Right lobe of liver (tissue), 6 donors: ENCODE data around the gene YKT6. TPM values are rescaled to one million over a fixed set of nuclear protein-coding genes. Genes with fewer than 3 reads are reported as not detected.

ENCODE experiments used
- ATAC-seq, 4 donors: fragments of 200-7000 bp; cut with Tn5 transposase; one replicate each; pipeline ENCODE4 v1.9.1; 2020; ENCODE audit warnings: mild to moderate bottlenecking in 4 of 4, moderate library complexity in 4 of 4
- DNase-seq, 3 donors: peaks; one replicate each; pipeline ENCODE4 v3.0.0-alpha.2; 2020
- H3K27ac ChIP-seq, 3 donors: fragments of 200-600 bp; one replicate each; pipeline ENCODE4 v1.8.0; 2022
- H3K27me3 ChIP-seq, 2 donors: fragments of 200-600 bp; one replicate each; pipeline ENCODE4 v1.8.0; 2022
- H3K36me3 ChIP-seq, 4 donors: fragments of 200-600 bp; sonication (generic) in 1 of 4; one replicate each; pipeline versions ENCODE4 v1.5.1 to v1.8.0; 2017 to 2022; ENCODE audit warnings: control low read depth in 1 of 4
- H3K4me1 ChIP-seq, 4 donors: fragments of 200-600 bp; sonication (generic) in 1 of 4; one replicate each; pipeline versions ENCODE4 v1.5.1 to v1.8.0; 2017 to 2022; ENCODE audit warnings: control low read depth in 1 of 4
- H3K4me3 ChIP-seq, 3 donors: fragments of 200-600 bp; one replicate each; pipeline ENCODE4 v1.8.0; 2022
- H3K9me3 ChIP-seq, 4 donors: fragments of 200-600 bp; sonication (generic) in 1 of 4; one replicate each; pipeline versions ENCODE4 v1.5.1 to v1.8.0; 2017 to 2022; ENCODE audit warnings: control low read depth in 1 of 4
- POLR2A ChIP-seq: fragments of 450-650 bp; IDR thresholded peaks from one replicate; pipeline ENCODE4 v1.6.1; 2017; ENCODE audit warnings: antibody characterized with exemption, mild to moderate bottlenecking
- WGBS: methylation state at CpG from one replicate; pipeline ENCODE4 v1.1.6; 2018; ENCODE audit warnings: low coverage, low lambda C conversion rate; ENCODE audit not compliant: insufficient coverage; ENCODE audit errors: missing lambda C conversion rate; 5-methylcytosine and 5-hydroxymethylcytosine counted together
- intact Hi-C, 2 donors: fragments of 100-400 bp; cut with DNase I; formaldehyde crosslinking; loops; one replicate each; pipeline versions ENCODE4 v1.11.2 to v1.14.1; 2022
- total RNA-seq, 6 experiments: library from RNA; depleted of rRNA in 2 of 6; stranded (reverse); fragments of >200 nt in 2 of 6; fragmentation: NEBNext Ultra II Directional in 3 of 6; extraction: Animal tissue kit (Norgen Biotek cat#: 25700) in 3 of 6; gene quantifications; one replicate each; pipeline versions ENCODE4 v1.1.0 to v1.2.4, GENCODE V29; 2016 to 2023
- TF ChIP-seq, protein P1 (sequence below), 4 donors: fragments of 200-600 bp in 3 of 4; fragments of 450-650 bp in 1 of 4; IDR thresholded peaks; one replicate each; pipeline versions ENCODE4 v1.5.1 to v1.8.0; 2016 to 2022; ENCODE audit warnings: antibody characterized with exemption in 4 of 4, mild to moderate bottlenecking in 2 of 4
- donor health status: DM: no; HTN: yes; CAD: no.
- donor health status: DM: no; HTN: no; CAD: no.
- donor health status: DM: no; HTN: no; CAD: no.
- donor health status: DM: no; HTN: yes; CAD: no.
- donor health status: DM: no; HTN: yes; CAD: no.

Gene YKT6
- total RNA-seq, 6 experiments from 2014 or later: 15.0 to 23.8 (median 19.2) TPM

DNA sequence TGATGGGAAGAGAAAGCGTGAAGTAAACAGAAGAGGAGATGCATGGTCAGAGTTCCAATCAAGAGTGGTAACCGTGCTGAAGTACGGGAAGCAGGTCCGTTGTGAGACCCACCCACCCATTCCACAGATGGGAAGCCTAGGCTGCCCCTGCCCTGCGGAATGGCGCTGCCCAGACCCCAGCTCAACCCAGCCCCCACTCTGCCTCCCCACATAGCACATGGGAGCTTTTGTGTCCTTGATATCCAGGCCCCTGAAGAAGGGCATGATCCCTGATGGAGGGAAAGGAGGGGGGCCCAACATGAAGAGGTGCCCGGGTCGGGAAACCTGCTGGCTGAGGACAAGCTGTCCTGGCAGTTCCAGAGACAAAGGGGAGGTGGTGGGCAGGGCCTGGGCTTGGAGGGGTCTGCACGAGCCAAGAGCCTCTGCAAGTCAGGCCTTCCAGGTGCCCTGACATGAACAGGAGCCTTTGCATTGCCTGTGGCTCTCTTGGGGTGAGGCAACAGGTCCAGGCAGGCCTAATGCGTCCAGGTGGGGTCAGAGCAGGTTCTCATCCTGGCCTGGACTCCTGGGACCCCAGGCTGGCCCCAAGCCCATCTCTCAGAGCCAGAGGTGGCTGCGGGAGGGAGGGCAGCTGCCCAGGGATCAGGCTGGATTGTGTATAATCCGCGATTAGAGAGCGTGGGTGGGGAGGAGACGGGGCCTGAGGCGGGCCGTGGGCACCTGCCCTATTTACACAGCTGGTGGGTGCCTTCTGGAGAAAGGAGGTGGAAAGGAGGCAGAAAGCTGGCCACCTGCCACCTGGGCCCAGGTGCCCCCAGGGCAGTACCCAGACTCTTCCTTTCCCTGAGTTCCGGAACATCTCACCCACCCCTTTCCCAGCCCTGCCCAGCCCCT lies 23.5 kb downstream of the YKT6 start:
- Histone ChIP-seq H3K36me3 (no peaks in the 10 kb centered on the region), H3K4me3 (no peak overlapping the region), H3K4me1 (no peaks in the 10 kb centered on the region), H3K9me3 (no peaks in the 10 kb centered on the region), H3K27ac (no peak overlapping the region), H3K27me3 (no peaks in the 10 kb centered on the region)
- intact Hi-C loops: no loop called here
- TF ChIP-seq POLR2A: no peak
- TF ChIP-seq, protein P1, sequence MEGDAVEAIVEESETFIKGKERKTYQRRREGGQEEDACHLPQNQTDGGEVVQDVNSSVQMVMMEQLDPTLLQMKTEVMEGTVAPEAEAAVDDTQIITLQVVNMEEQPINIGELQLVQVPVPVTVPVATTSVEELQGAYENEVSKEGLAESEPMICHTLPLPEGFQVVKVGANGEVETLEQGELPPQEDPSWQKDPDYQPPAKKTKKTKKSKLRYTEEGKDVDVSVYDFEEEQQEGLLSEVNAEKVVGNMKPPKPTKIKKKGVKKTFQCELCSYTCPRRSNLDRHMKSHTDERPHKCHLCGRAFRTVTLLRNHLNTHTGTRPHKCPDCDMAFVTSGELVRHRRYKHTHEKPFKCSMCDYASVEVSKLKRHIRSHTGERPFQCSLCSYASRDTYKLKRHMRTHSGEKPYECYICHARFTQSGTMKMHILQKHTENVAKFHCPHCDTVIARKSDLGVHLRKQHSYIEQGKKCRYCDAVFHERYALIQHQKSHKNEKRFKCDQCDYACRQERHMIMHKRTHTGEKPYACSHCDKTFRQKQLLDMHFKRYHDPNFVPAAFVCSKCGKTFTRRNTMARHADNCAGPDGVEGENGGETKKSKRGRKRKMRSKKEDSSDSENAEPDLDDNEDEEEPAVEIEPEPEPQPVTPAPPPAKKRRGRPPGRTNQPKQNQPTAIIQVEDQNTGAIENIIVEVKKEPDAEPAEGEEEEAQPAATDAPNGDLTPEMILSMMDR (IDR thresholded peaks at IDR 0.05): no peak
- DNase-seq (peak in 2 of 3 donors; percentile 11 to 31), ATAC-seq (no peak)
- WGBS: 75% methylated on average over 4 of the region's 18 CpGs

DNA sequence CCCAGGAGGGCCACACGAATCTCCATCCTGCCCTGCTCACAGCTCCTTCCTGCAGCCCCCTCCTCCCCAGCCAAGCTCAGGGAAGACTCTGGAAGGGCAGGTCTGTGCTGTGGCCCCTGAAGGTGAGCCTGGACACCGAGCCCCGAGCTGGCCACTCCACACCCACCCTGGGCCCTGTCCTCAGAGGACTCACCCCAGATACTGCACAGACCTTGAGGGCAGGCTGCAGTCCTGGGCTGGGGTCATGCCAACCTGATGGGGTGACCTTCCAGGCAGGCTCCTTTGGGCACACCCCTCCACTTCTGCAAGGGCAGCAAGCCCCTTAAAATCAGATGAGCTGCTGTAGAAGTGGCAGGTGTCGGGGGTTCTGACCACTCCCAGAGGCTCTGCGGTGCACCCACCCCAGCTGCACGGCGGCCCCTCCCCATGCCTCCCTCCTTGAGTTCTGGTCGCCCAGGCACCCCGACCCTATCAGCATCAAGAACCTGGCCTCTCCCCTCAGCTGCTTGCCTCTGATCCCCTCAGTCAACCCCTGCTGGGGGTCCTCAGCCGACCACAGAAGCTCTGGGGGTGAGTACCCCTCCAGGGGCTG lies 24.3 kb downstream of the YKT6 start:
- intact Hi-C loops: no loop called here
- no peaks in the 10 kb centered on the region for H3K4me1 ChIP-seq
- H3K4me3 ChIP-seq: no peak overlapping the region
- DNase-seq: peak in 2 of 3 donors; percentile 13 to 45
- 100% methylated on average over 2 of the region's 10 CpGs for WGBS
- H3K27me3 ChIP-seq: no peaks in the 10 kb centered on the region
- no peaks in the 10 kb centered on the region for H3K36me3 ChIP-seq
- no peaks in the 10 kb centered on the region for H3K9me3 ChIP-seq
- TF ChIP-seq, protein P1 (IDR thresholded peaks at IDR 0.05): no peak
- no peak overlapping the region for H3K27ac ChIP-seq
- ATAC-seq: no peak

DNA sequence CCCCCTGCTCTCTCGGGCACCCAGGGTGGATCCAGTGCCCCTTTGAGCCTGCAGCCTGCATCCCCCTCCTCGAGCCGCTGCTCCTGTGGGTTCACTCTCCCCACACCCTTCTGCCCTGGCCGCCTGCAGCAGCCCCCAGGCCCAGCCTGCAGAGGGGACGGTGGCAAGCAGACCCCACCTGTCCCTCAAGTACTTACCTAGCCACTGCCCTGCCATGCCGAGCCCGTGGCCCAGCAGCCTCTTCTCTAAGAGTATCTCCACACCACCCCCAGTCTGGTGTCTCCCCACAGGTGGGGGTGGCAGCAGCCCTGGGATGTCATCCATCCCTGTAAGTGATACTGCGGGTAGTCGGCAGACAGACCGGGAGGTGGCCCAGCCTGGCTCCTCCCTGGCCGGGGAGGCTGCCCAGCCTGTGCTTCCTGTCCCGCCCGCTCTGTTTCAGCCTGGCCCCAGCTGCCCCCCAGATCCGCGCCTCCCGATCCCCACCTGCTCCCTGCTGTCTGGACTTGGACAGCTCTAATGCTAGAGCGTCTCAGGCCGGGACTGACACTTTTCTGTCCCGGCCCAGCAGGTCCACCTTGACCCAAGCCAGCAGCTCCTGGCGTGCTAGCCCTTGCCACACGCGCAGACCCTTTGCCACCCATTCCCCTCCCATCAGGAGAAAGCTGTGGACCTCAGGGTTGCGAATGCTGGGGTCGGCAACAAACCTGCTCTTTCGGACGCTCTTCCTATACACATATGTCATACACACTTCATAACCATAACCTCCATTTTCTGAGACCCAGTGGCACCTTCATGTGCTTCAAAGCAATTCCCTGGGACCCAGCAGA lies 25.0 kb downstream of the YKT6 start:
- WGBS: 69% methylated on average over 6 of the region's 26 CpGs
- no peaks in the 10 kb centered on the region for H3K36me3 ChIP-seq
- H3K4me3 ChIP-seq: no peak overlapping the region
- H3K27ac ChIP-seq: no peak overlapping the region
- ATAC-seq (no peak), DNase-seq (peak in 1 of 3 donors; percentile 11)
- no peaks in the 10 kb centered on the region for H3K27me3 ChIP-seq
- intact Hi-C loops: no loop called here
- TF ChIP-seq, protein P1 (IDR thresholded peaks at IDR 0.05): no peak
- no peak for TF ChIP-seq POLR2A
- H3K4me1 ChIP-seq: no peaks in the 10 kb centered on the region
- no peaks in the 10 kb centered on the region for H3K9me3 ChIP-seq

GRCh38 chr7:44226396-44226753 lies 25.6 kb downstream of the YKT6 start:
- intact Hi-C loops: no loop called here

More at GRCh38 chr7:44226396-44226753, 25.6 kb downstream of the YKT6 start:
- no peaks in the 10 kb centered on the region for H3K36me3 ChIP-seq
- TF ChIP-seq POLR2A: no peak
- TF ChIP-seq, protein P1 (IDR thresholded peaks at IDR 0.05): no peak
- ATAC-seq (no peak), DNase-seq (peak in 1 of 3 donors; percentile 14)
- H3K4me3 ChIP-seq: no peak overlapping the region
- H3K9me3 ChIP-seq: no peaks in the 10 kb centered on the region
- H3K4me1 ChIP-seq: no peaks in the 10 kb centered on the region
- H3K27me3 ChIP-seq: no peaks in the 10 kb centered on the region
- H3K27ac ChIP-seq: no peak overlapping the region
- WGBS: 53% methylated on average over 6 of the region's 17 CpGs
